SK-N-SH treated with all-trans-retinoic acid at 6 μM for 48 hours (cell line): ENCODE measurements around the gene FARS2.
A peak's percentile ranks its signal among the peaks of the same experiment; 100 is the strongest.

Experiments used
- ATAC-seq: fragments of 200-7000 bp; cut with Tn5 transposase; 3 replicates; pipeline ENCODE4 v1.9.1; 2020; ENCODE audit warnings: mild to moderate bottlenecking, moderate library complexity
- ARNTL ChIP-seq: fragments of 450-650 bp; formaldehyde crosslinking; IDR thresholded peaks from 2 replicates; pipeline ENCODE4 v1.5.0; 2020; ENCODE audit warnings: low read depth, mild to moderate bottlenecking, moderate library complexity, borderline replicate concordance
- BACH2 ChIP-seq: fragments of 250-450 bp; sonication (Bioruptor Pico); IDR thresholded peaks from 2 replicates; pipeline ENCODE4 v1.9.0; 2021; ENCODE audit warnings: mild to moderate bottlenecking, borderline replicate concordance
- CREB5 ChIP-seq: fragments of 250-450 bp; sonication (Bioruptor Pico); IDR thresholded peaks from 2 replicates; pipeline ENCODE4 v1.5.1; 2020; ENCODE audit warnings: low read depth, mild to moderate bottlenecking, moderate library complexity
- CSDC2 ChIP-seq: fragments of 250-450 bp; sonication (Bioruptor Pico); IDR thresholded peaks from 2 replicates; pipeline ENCODE4 v1.5.0; 2020; ENCODE audit warnings: mild to moderate bottlenecking, moderate library complexity
- CSRNP3 ChIP-seq: fragments of 250-450 bp; sonication (Bioruptor Pico); IDR thresholded peaks from 2 replicates; pipeline ENCODE4 v1.5.1; 2021; ENCODE audit warnings: mild to moderate bottlenecking, moderate library complexity
- ESRRG ChIP-seq: fragments of 250-450 bp; sonication (Bioruptor Pico); IDR thresholded peaks from 2 replicates; pipeline ENCODE4 v1.6.1; 2021; ENCODE audit warnings: mild to moderate bottlenecking
- GLIS3 ChIP-seq: fragments of 250-450 bp; sonication (Bioruptor Pico); IDR thresholded peaks from 2 replicates; pipeline ENCODE4 v1.5.0; 2020; ENCODE audit warnings: mild to moderate bottlenecking, moderate library complexity
- ISL1 ChIP-seq: fragments of 250-450 bp; sonication (Bioruptor Pico); IDR thresholded peaks from 2 replicates; pipeline ENCODE4 v2.1.2; 2022; ENCODE audit warnings: mild to moderate bottlenecking, moderate library complexity
- OSR1 ChIP-seq: fragments of 250-450 bp; sonication (Bioruptor Pico); IDR thresholded peaks from 2 replicates; pipeline ENCODE4 v1.8.0; 2022; ENCODE audit warnings: moderate library complexity, mild to moderate bottlenecking, inconsistent platforms
- POU6F1 ChIP-seq: fragments of 250-450 bp; sonication (Bioruptor Pico); IDR thresholded peaks from 2 replicates; pipeline ENCODE4 v1.8.0; 2021; ENCODE audit warnings: low read depth, mild to moderate bottlenecking, moderate library complexity, borderline replicate concordance
- PPARA ChIP-seq: fragments of 250-450 bp; sonication (Bioruptor Pico); IDR thresholded peaks from 2 replicates; pipeline ENCODE4 v1.5.0; 2020; ENCODE audit warnings: mild to moderate bottlenecking, borderline replicate concordance
- RARB ChIP-seq: fragments of 250-450 bp; sonication (Bioruptor Pico); IDR thresholded peaks from 2 replicates; pipeline ENCODE4 v1.8.0; 2021; ENCODE audit warnings: mild to moderate bottlenecking, moderate library complexity
- TOX ChIP-seq: fragments of 250-450 bp; sonication (Bioruptor Pico); IDR thresholded peaks from 2 replicates; pipeline ENCODE4 v1.8.0; 2021; ENCODE audit warnings: mild to moderate bottlenecking, moderate library complexity, borderline replicate concordance
- ZC3H10 ChIP-seq: fragments of 250-450 bp; sonication (Bioruptor Pico); IDR thresholded peaks from 2 replicates; pipeline ENCODE4 v1.5.1; 2021; ENCODE audit warnings: mild to moderate bottlenecking, moderate library complexity
- ZFP3 ChIP-seq: fragments of 250-450 bp; sonication (Bioruptor Pico); IDR thresholded peaks from 2 replicates; pipeline ENCODE4 v1.5.0; 2020; ENCODE audit warnings: mild to moderate bottlenecking, moderate library complexity
- ZNF565 ChIP-seq: fragments of 450-650 bp; formaldehyde crosslinking; conservative IDR thresholded peaks from 2 replicates; pipeline ENCODE4 v1.5.0; 2020; ENCODE audit warnings: low read depth, mild to moderate bottlenecking, moderate library complexity
- ZNF70 ChIP-seq: fragments of 450-650 bp; formaldehyde crosslinking; IDR thresholded peaks from 2 replicates; pipeline ENCODE4 v1.5.0; 2020; ENCODE audit warnings: mild to moderate bottlenecking, moderate library complexity
- ZNF8 ChIP-seq: fragments of 450-650 bp; formaldehyde crosslinking; IDR thresholded peaks from 2 replicates; pipeline ENCODE4 v1.5.0; 2020; ENCODE audit warnings: mild to moderate bottlenecking, moderate library complexity
- TF ChIP-seq, protein P1 (sequence below): fragments of 250-450 bp; sonication (Bioruptor Pico); IDR thresholded peaks from 2 replicates; pipeline ENCODE4 v1.8.0; 2020; ENCODE audit warnings: mild to moderate bottlenecking, moderate library complexity, borderline replicate concordance
- TF ChIP-seq, protein P2 (sequence below): fragments of 250-450 bp; sonication (Bioruptor Pico); IDR thresholded peaks from 2 replicates; pipeline ENCODE4 v1.5.0; 2020; ENCODE audit warnings: mild to moderate bottlenecking, moderate library complexity

Gene FARS2

GRCh38 chr6:5536644-5537043 lies 275.3 kb downstream of the FARS2 start:
- ATAC-seq, result peak; percentile 61
- TF ChIP-seq CSDC2 (CRISPR knock-in tag), result no peak
- TF ChIP-seq PPARA (CRISPR knock-in tag), result no peak
- TF ChIP-seq TOX (CRISPR knock-in tag), result no peak
- TF ChIP-seq GLIS3, result no peak
- TF ChIP-seq CSRNP3 (CRISPR knock-in tag), result no peak
- TF ChIP-seq ESRRG (CRISPR knock-in tag), result no peak
- TF ChIP-seq RARB (CRISPR knock-in tag), result no peak
- TF ChIP-seq ARNTL (CRISPR knock-in tag), result no peak
- no peak for TF ChIP-seq ZNF70
- no peak for TF ChIP-seq BACH2 (CRISPR knock-in tag)
- TF ChIP-seq, protein P1, sequence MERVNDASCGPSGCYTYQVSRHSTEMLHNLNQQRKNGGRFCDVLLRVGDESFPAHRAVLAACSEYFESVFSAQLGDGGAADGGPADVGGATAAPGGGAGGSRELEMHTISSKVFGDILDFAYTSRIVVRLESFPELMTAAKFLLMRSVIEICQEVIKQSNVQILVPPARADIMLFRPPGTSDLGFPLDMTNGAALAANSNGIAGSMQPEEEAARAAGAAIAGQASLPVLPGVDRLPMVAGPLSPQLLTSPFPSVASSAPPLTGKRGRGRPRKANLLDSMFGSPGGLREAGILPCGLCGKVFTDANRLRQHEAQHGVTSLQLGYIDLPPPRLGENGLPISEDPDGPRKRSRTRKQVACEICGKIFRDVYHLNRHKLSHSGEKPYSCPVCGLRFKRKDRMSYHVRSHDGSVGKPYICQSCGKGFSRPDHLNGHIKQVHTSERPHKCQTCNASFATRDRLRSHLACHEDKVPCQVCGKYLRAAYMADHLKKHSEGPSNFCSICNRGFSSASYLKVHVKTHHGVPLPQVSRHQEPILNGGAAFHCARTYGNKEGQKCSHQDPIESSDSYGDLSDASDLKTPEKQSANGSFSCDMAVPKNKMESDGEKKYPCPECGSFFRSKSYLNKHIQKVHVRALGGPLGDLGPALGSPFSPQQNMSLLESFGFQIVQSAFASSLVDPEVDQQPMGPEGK (CRISPR knock-in tag), result no peak
- no peak for TF ChIP-seq CREB5 (CRISPR knock-in tag)
- TF ChIP-seq ZC3H10 (CRISPR knock-in tag), result no peak
- no peak for TF ChIP-seq ZFP3 (CRISPR knock-in tag)
- TF ChIP-seq ZNF8 (CRISPR knock-in tag), result no peak
- TF ChIP-seq, protein P2, sequence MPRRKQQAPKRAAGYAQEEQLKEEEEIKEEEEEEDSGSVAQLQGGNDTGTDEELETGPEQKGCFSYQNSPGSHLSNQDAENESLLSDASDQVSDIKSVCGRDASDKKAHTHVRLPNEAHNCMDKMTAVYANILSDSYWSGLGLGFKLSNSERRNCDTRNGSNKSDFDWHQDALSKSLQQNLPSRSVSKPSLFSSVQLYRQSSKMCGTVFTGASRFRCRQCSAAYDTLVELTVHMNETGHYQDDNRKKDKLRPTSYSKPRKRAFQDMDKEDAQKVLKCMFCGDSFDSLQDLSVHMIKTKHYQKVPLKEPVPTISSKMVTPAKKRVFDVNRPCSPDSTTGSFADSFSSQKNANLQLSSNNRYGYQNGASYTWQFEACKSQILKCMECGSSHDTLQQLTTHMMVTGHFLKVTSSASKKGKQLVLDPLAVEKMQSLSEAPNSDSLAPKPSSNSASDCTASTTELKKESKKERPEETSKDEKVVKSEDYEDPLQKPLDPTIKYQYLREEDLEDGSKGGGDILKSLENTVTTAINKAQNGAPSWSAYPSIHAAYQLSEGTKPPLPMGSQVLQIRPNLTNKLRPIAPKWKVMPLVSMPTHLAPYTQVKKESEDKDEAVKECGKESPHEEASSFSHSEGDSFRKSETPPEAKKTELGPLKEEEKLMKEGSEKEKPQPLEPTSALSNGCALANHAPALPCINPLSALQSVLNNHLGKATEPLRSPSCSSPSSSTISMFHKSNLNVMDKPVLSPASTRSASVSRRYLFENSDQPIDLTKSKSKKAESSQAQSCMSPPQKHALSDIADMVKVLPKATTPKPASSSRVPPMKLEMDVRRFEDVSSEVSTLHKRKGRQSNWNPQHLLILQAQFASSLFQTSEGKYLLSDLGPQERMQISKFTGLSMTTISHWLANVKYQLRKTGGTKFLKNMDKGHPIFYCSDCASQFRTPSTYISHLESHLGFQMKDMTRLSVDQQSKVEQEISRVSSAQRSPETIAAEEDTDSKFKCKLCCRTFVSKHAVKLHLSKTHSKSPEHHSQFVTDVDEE (CRISPR knock-in tag), result no peak
- no peak for TF ChIP-seq OSR1 (CRISPR knock-in tag)

DNA sequence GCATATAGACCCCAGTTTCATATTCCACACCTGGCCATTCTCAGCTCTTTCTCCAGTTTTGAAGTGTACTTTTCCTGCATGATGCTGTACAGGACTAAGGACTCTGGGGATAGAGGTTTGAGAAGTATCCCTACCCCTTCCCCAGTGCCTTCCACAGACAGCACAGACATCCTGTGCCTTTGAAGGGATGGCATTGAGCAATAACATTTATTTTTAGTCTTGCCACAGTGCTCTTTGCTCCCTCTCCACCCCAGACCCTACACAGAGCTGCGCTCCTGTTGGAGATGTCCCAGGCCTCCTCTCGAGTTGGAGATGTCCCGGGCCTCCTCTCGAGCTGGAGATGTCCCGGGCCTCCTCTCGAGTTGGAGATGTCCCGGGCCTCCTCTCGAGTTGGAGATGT lies 275.8 kb downstream of the FARS2 start:
- ATAC-seq, result peak; percentile 42
- TF ChIP-seq CSDC2 (CRISPR knock-in tag) (no peak), POU6F1 (CRISPR knock-in tag) (no peak), CSRNP3 (CRISPR knock-in tag) (no peak), ZNF565 (CRISPR knock-in tag) (no peak), ZNF70 (no peak), BACH2 (CRISPR knock-in tag) (no peak), OSR1 (CRISPR knock-in tag) (no peak), ZC3H10 (CRISPR knock-in tag) (no peak), GLIS3 (no peak), ISL1 (CRISPR knock-in tag) (no peak), PPARA (CRISPR knock-in tag) (no peak), ZNF8 (CRISPR knock-in tag) (no peak), ZFP3 (CRISPR knock-in tag) (no peak), RARB (CRISPR knock-in tag) (no peak), ARNTL (CRISPR knock-in tag) (no peak)
- TF ChIP-seq, protein P2 (CRISPR knock-in tag), result no peak
- TF ChIP-seq, protein P1 (CRISPR knock-in tag), result no peak
